CD1c-positive myeloid dendritic cell (primary cell): ENCODE results near the gene LRRC71.
"Not testable (repeated sequence)": the region's sequence is repeated elsewhere in the genome, so short reads cannot be mapped to it uniquely, and the experiment has no call there.

Experiments used
- DNase-seq: peaks from one replicate; pipeline ENCODE4 v3.0.0-alpha.2; 2016; ENCODE audit errors: extremely low spot score

Gene LRRC71

GRCh38 chr1:156905651-156906050, 14.8 kb upstream of the LRRC71 start:
- DNase-seq = peak; percentile 58

GRCh38 chr1:156906206-156906906, 14.1 kb upstream of the LRRC71 start:
- DNase-seq = no peak

GRCh38 chr1:156908541-156908940, 11.9 kb upstream of the LRRC71 start:
- DNase-seq = no peak

- DNase-seq = no peak
Measured at GRCh38 chr1:156908955-156909354, 11.5 kb upstream of the LRRC71 start.

- no peak for DNase-seq
Measured at GRCh38 chr1:156909671-156910070, 10.8 kb upstream of the LRRC71 start.

- peak; percentile 43 for DNase-seq
Measured at GRCh38 chr1:156910309-156910782, 10.1 kb upstream of the LRRC71 start.

- peak; percentile 51 for DNase-seq
Measured at GRCh38 chr1:156911577-156912298, 8.7 kb upstream of the LRRC71 start.

GRCh38 chr1:156912310-156912709, 8.1 kb upstream of the LRRC71 start:
- no peak for DNase-seq

GRCh38 chr1:156912861-156913808, 7.3 kb upstream of the LRRC71 start:
- no peak for DNase-seq

- DNase-seq = no peak
Measured at GRCh38 chr1:156913809-156914387, 6.5 kb upstream of the LRRC71 start.

GRCh38 chr1:156914440-156914856, 6.0 kb upstream of the LRRC71 start:
- DNase-seq = no peak

- DNase-seq = no peak
Measured at GRCh38 chr1:156921053-156921529, 659 bp downstream of the LRRC71 start.

GRCh38 chr1:156922986-156923669, 2.7 kb downstream of the LRRC71 start:
- DNase-seq = no peak

GRCh38 chr1:156923670-156924477, 3.4 kb downstream of the LRRC71 start:
- peak; percentile 2 for DNase-seq

- DNase-seq = no peak
Measured at GRCh38 chr1:156924478-156925153, 4.2 kb downstream of the LRRC71 start.

- no peak for DNase-seq
Measured at GRCh38 chr1:156925154-156926010, 5.0 kb downstream of the LRRC71 start.

GRCh38 chr1:156926175-156926574, 5.7 kb downstream of the LRRC71 start:
- peak; percentile 35 for DNase-seq

- not testable (repeated sequence) for DNase-seq
Measured at GRCh38 chr1:156926695-156927094, 6.3 kb downstream of the LRRC71 start.
